Neural cell (in vitro differentiated cells): ENCODE results near the gene POM121L12. TPM values are rescaled to one million over a fixed set of nuclear protein-coding genes. Genes with fewer than 3 reads are reported as not detected.

ENCODE experiments used
- H2AFZ ChIP-seq: fragments of 200-600, 300-800 bp; sonication (generic), shearing (Covaris generic); 2 replicates; pipeline ENCODE4 v1.6.0; 2014; ENCODE audit warnings: low read depth, mild to moderate bottlenecking, antibody characterized with exemption, low read length, moderate library complexity
- H3F3A ChIP-seq: fragments of 200-600 bp; shearing (Covaris generic); 2 replicates; pipeline ENCODE4 v1.6.1; 2016; ENCODE audit warnings: mild to moderate bottlenecking, moderate library complexity, mixed read lengths, antibody characterized with exemption, low read length; ENCODE audit not compliant: insufficient read depth, poor library complexity, severe bottlenecking
- H3K27ac ChIP-seq: fragments of 200-600, 300-800 bp; sonication (generic), shearing (Covaris generic); 2 replicates; pipeline ENCODE4 v1.5.1; 2014; ENCODE audit warnings: mild to moderate bottlenecking, low read length, moderate library complexity
- H3K27me3 ChIP-seq: fragments of 300-800, 200-600 bp; sonication (generic), shearing (Covaris generic); 2 replicates; pipeline ENCODE4 v1.6.0; 2014; ENCODE audit warnings: mild to moderate bottlenecking, low read depth, low read length, moderate library complexity; ENCODE audit not compliant: insufficient read depth
- H3K36me3 ChIP-seq: fragments of 300-800, 200-600 bp; sonication (generic), shearing (Covaris generic); 2 replicates; pipeline ENCODE4 v1.5.1; 2014; ENCODE audit warnings: mild to moderate bottlenecking, antibody characterized with exemption, low read length, moderate library complexity; ENCODE audit not compliant: insufficient read depth
- H3K4me2 ChIP-seq: fragments of 300-800, 200-600 bp; sonication (generic), shearing (Covaris generic); 2 replicates; pipeline ENCODE4 v1.6.0; 2014; ENCODE audit warnings: mild to moderate bottlenecking, low read length
- H3K4me3 ChIP-seq: fragments of 300-800, 200-600 bp; sonication (generic), shearing (Covaris generic); 2 replicates; pipeline ENCODE4 v1.5.1; 2014; ENCODE audit warnings: mild to moderate bottlenecking, low read length, moderate library complexity
- H3K79me2 ChIP-seq: fragments of 200-600 bp; shearing (Covaris generic); replicated peaks from 2 replicates; pipeline ENCODE4 v1.6.0; 2014; ENCODE audit warnings: mild to moderate bottlenecking, low read length, moderate library complexity; ENCODE audit not compliant: insufficient read depth
- H3K9ac ChIP-seq: fragments of 300-800, 200-600 bp; sonication (generic), shearing (Covaris generic); 2 replicates; pipeline ENCODE4 v1.6.1; 2016; ENCODE audit warnings: mild to moderate bottlenecking, low read length, mixed read lengths
- H3K9me2 ChIP-seq: fragments of 200-600 bp; shearing (Covaris generic); 2 replicates; pipeline ENCODE4 v1.6.1; 2016; ENCODE audit warnings: mild to moderate bottlenecking, low read length, mixed read lengths; ENCODE audit not compliant: insufficient read depth
- H3K9me3 ChIP-seq: fragments of 200-600, 300-800 bp; sonication (generic), shearing (Covaris generic); 2 replicates; pipeline ENCODE4 v1.6.1; 2016; ENCODE audit warnings: mild to moderate bottlenecking, mixed run types, low read length, moderate library complexity, mixed read lengths
- H4K20me1 ChIP-seq: fragments of 200-600 bp; shearing (Covaris generic); 2 replicates; pipeline ENCODE4 v1.6.1; 2016; ENCODE audit warnings: mild to moderate bottlenecking, mixed run types; ENCODE audit not compliant: insufficient read depth
- EP300 ChIP-seq: fragments of 450-650 bp; conservative IDR thresholded peaks from 2 replicates; pipeline ENCODE4 v1.6.1; 2014; ENCODE audit warnings: antibody characterized with exemption, mild to moderate bottlenecking, moderate library complexity; ENCODE audit not compliant: poor library complexity, severe bottlenecking
- EZH2 ChIP-seq: fragments of 200-600, 300-800 bp; shearing (Covaris generic), sonication (generic); IDR thresholded peaks from 2 replicates; pipeline ENCODE4 v1.6.1; 2014; ENCODE audit warnings: antibody characterized with exemption, low read length, borderline replicate concordance, mild to moderate bottlenecking; ENCODE audit not compliant: insufficient read depth, poor library complexity, severe bottlenecking
- MXI1 ChIP-seq: fragments of 450-650 bp; conservative IDR thresholded peaks from 2 replicates; pipeline ENCODE4 v1.6.1; 2014; ENCODE audit warnings: antibody characterized with exemption, mild to moderate bottlenecking; ENCODE audit not compliant: poor library complexity, severe bottlenecking
- POLR2AphosphoS5 ChIP-seq: IDR thresholded peaks from 2 replicates; pipeline ENCODE4 v1.6.1; 2012
- RAD21 ChIP-seq: fragments of 450-650 bp; conservative IDR thresholded peaks from 2 replicates; pipeline ENCODE4 v1.6.1; 2014; ENCODE audit warnings: antibody characterized with exemption, mild to moderate bottlenecking, moderate library complexity
- SMC3 ChIP-seq: fragments of 450-650 bp; conservative IDR thresholded peaks from 2 replicates; pipeline ENCODE4 v1.6.1; 2014; ENCODE audit warnings: antibody characterized with exemption, mild to moderate bottlenecking, moderate library complexity; ENCODE audit not compliant: poor library complexity
- TAF1 ChIP-seq: IDR thresholded peaks from 2 replicates; pipeline ENCODE4 v1.6.1; 2012; ENCODE audit warnings: low read depth
- polyA plus RNA-seq: library from polyadenylated mRNA; depleted of rRNA; stranded (reverse); fragments of >200 nt; gene quantifications from 2 replicates; pipeline ENCODE4 v1.2.3, GENCODE V29; 2014
- TF ChIP-seq, protein P1 (sequence below): fragments of 450-650 bp; IDR thresholded peaks from 2 replicates; pipeline ENCODE4 v1.5.1; 2014; ENCODE audit warnings: antibody characterized with exemption, mild to moderate bottlenecking, moderate library complexity; ENCODE audit not compliant: poor library complexity, severe bottlenecking
- TF ChIP-seq, protein P2 (sequence below): IDR thresholded peaks from 2 replicates; pipeline ENCODE4 v1.6.1; 2012; ENCODE audit warnings: borderline replicate concordance

Gene POM121L12
- polyA plus RNA-seq, 1 donor from 2014 or later, result not detected

DNA sequence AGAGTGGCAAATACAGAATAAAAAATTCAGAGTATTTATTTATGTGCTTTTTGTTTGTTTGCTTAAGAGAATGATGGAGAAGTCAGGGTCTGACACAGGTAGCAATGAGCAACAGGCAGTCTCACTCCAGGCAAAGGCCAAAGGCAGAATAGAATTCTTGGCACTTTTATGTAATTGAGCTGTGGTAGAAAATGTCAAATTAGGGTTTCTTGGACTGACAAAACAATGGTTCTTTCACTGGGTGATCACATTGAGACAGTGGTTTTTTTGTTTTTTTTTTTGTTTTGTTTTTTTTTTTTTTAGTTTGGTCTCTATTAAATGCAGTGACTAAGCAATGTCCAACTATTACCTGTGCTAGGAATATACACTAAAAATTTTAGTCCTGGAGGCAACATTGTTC is 27.4 kb downstream of the POM121L12 start:
- TF ChIP-seq POLR2AphosphoS5 (no peak), RAD21 (no peak), EP300 (no peak), SMC3 (no peak), MXI1 (no peak), TAF1 (no peak), EZH2 (no peak)
- TF ChIP-seq, protein P1, sequence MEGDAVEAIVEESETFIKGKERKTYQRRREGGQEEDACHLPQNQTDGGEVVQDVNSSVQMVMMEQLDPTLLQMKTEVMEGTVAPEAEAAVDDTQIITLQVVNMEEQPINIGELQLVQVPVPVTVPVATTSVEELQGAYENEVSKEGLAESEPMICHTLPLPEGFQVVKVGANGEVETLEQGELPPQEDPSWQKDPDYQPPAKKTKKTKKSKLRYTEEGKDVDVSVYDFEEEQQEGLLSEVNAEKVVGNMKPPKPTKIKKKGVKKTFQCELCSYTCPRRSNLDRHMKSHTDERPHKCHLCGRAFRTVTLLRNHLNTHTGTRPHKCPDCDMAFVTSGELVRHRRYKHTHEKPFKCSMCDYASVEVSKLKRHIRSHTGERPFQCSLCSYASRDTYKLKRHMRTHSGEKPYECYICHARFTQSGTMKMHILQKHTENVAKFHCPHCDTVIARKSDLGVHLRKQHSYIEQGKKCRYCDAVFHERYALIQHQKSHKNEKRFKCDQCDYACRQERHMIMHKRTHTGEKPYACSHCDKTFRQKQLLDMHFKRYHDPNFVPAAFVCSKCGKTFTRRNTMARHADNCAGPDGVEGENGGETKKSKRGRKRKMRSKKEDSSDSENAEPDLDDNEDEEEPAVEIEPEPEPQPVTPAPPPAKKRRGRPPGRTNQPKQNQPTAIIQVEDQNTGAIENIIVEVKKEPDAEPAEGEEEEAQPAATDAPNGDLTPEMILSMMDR, result no peak
- TF ChIP-seq, protein P2, sequence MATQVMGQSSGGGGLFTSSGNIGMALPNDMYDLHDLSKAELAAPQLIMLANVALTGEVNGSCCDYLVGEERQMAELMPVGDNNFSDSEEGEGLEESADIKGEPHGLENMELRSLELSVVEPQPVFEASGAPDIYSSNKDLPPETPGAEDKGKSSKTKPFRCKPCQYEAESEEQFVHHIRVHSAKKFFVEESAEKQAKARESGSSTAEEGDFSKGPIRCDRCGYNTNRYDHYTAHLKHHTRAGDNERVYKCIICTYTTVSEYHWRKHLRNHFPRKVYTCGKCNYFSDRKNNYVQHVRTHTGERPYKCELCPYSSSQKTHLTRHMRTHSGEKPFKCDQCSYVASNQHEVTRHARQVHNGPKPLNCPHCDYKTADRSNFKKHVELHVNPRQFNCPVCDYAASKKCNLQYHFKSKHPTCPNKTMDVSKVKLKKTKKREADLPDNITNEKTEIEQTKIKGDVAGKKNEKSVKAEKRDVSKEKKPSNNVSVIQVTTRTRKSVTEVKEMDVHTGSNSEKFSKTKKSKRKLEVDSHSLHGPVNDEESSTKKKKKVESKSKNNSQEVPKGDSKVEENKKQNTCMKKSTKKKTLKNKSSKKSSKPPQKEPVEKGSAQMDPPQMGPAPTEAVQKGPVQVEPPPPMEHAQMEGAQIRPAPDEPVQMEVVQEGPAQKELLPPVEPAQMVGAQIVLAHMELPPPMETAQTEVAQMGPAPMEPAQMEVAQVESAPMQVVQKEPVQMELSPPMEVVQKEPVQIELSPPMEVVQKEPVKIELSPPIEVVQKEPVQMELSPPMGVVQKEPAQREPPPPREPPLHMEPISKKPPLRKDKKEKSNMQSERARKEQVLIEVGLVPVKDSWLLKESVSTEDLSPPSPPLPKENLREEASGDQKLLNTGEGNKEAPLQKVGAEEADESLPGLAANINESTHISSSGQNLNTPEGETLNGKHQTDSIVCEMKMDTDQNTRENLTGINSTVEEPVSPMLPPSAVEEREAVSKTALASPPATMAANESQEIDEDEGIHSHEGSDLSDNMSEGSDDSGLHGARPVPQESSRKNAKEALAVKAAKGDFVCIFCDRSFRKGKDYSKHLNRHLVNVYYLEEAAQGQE, result no peak
- H4K20me1 ChIP-seq, result no peaks in the 10 kb centered on the region
- H3K4me2 ChIP-seq, result no peak overlapping the region
- H3K27me3 ChIP-seq, result no peaks in the 10 kb centered on the region
- H3K9ac ChIP-seq, result no peak overlapping the region
- H3K79me2 ChIP-seq, result no peaks in the 10 kb centered on the region
- no peaks in the 10 kb centered on the region for H3K36me3 ChIP-seq
- H3K27ac ChIP-seq, result no peak overlapping the region
- H3K4me3 ChIP-seq, result no peak overlapping the region
- H3F3A ChIP-seq, result no peaks in the 10 kb centered on the region
- peaks cover 11% of the 10 kb centered on the region for H3K9me3 ChIP-seq
- H2AFZ ChIP-seq, result no peak overlapping the region
- no peaks in the 10 kb centered on the region for H3K9me2 ChIP-seq

DNA sequence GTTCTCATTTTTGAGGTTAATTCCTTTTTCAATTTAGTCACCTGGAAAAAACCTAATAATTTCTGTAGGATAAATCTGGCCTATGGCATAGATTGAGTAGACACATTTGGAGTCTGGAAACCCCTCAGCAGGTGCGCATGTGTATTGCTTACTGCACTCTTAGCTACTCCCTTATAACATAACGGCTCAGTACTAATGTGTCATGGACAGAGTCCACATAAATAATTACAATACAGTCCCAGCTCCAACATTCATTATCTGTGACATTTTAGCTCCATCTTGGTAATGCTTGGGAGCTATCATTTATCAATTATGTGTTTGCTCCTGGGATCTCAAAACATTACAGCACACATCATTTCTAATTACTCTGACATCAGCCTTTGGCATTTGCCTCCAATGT is 33.2 kb downstream of the POM121L12 start:
- Histone ChIP-seq H3K27ac (no peak overlapping the region), H3K9me2 (no peaks in the 10 kb centered on the region), H3K27me3 (no peaks in the 10 kb centered on the region), H2AFZ (no peak overlapping the region), H3K9me3 (peaks cover 5% of the 10 kb centered on the region), H3K9ac (no peak overlapping the region), H3K79me2 (no peaks in the 10 kb centered on the region), H3K4me2 (no peak overlapping the region), H3K4me3 (no peak overlapping the region), H3K36me3 (no peaks in the 10 kb centered on the region), H3F3A (no peaks in the 10 kb centered on the region), H4K20me1 (no peaks in the 10 kb centered on the region)
- TF ChIP-seq SMC3, result no peak
- TF ChIP-seq RAD21, result no peak

DNA sequence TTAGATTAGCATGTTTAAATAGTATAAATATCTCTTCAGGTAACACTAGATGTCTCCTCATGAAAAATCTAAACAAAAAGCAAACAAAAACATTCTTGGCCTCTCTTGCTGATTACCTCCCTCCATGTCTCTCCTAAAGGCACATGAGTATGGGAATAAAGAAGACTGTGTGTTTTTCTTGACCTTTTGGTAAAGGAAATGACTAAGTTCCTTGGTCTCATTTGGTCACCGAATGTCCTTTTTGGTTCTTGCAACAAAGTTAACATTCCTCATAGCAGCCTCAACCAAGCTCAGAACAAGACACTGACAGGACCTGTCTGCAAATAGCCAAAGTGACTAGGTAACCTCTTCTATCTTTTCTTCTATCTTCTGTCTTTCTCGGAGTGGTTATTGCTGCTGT is 35.5 kb downstream of the POM121L12 start:
- Histone ChIP-seq H3K9me3 (peaks cover 2% of the 10 kb centered on the region), H3K4me3 (no peak overlapping the region), H4K20me1 (no peaks in the 10 kb centered on the region), H3K27ac (no peak overlapping the region), H3K27me3 (no peaks in the 10 kb centered on the region), H3K36me3 (no peaks in the 10 kb centered on the region), H3K9ac (no peak overlapping the region), H3K4me2 (no peak overlapping the region), H2AFZ (no peak overlapping the region), H3K9me2 (no peaks in the 10 kb centered on the region), H3F3A (no peaks in the 10 kb centered on the region), H3K79me2 (no peaks in the 10 kb centered on the region)
- TF ChIP-seq, protein P1, result no peak
- TF ChIP-seq SMC3, result no peak
